Neural cell (in vitro differentiated cells): ENCODE results near the gene ZNF697. TPM values are rescaled to one million over a fixed set of nuclear protein-coding genes. Genes with fewer than 3 reads are reported as not detected.

Experiments used
- H2AFZ ChIP-seq: fragments of 200-600, 300-800 bp; sonication (generic), shearing (Covaris generic); 2 replicates; pipeline ENCODE4 v1.6.0; 2014; ENCODE audit warnings: low read depth, mild to moderate bottlenecking, antibody characterized with exemption, low read length, moderate library complexity
- H3F3A ChIP-seq: fragments of 200-600 bp; shearing (Covaris generic); 2 replicates; pipeline ENCODE4 v1.6.1; 2016; ENCODE audit warnings: mild to moderate bottlenecking, moderate library complexity, mixed read lengths, antibody characterized with exemption, low read length; ENCODE audit not compliant: insufficient read depth, poor library complexity, severe bottlenecking
- H3K27ac ChIP-seq: fragments of 200-600, 300-800 bp; sonication (generic), shearing (Covaris generic); 2 replicates; pipeline ENCODE4 v1.5.1; 2014; ENCODE audit warnings: mild to moderate bottlenecking, low read length, moderate library complexity
- H3K27me3 ChIP-seq: fragments of 300-800, 200-600 bp; sonication (generic), shearing (Covaris generic); 2 replicates; pipeline ENCODE4 v1.6.0; 2014; ENCODE audit warnings: mild to moderate bottlenecking, low read depth, low read length, moderate library complexity; ENCODE audit not compliant: insufficient read depth
- H3K36me3 ChIP-seq: fragments of 300-800, 200-600 bp; sonication (generic), shearing (Covaris generic); 2 replicates; pipeline ENCODE4 v1.5.1; 2014; ENCODE audit warnings: mild to moderate bottlenecking, antibody characterized with exemption, low read length, moderate library complexity; ENCODE audit not compliant: insufficient read depth
- H3K4me2 ChIP-seq: fragments of 300-800, 200-600 bp; sonication (generic), shearing (Covaris generic); 2 replicates; pipeline ENCODE4 v1.6.0; 2014; ENCODE audit warnings: mild to moderate bottlenecking, low read length
- H3K4me3 ChIP-seq: fragments of 300-800, 200-600 bp; sonication (generic), shearing (Covaris generic); 2 replicates; pipeline ENCODE4 v1.5.1; 2014; ENCODE audit warnings: mild to moderate bottlenecking, low read length, moderate library complexity
- H3K79me2 ChIP-seq: fragments of 200-600 bp; shearing (Covaris generic); replicated peaks from 2 replicates; pipeline ENCODE4 v1.6.0; 2014; ENCODE audit warnings: mild to moderate bottlenecking, low read length, moderate library complexity; ENCODE audit not compliant: insufficient read depth
- H3K9ac ChIP-seq: fragments of 300-800, 200-600 bp; sonication (generic), shearing (Covaris generic); 2 replicates; pipeline ENCODE4 v1.6.1; 2016; ENCODE audit warnings: mild to moderate bottlenecking, low read length, mixed read lengths
- H3K9me2 ChIP-seq: fragments of 200-600 bp; shearing (Covaris generic); 2 replicates; pipeline ENCODE4 v1.6.1; 2016; ENCODE audit warnings: mild to moderate bottlenecking, low read length, mixed read lengths; ENCODE audit not compliant: insufficient read depth
- H3K9me3 ChIP-seq: fragments of 200-600, 300-800 bp; sonication (generic), shearing (Covaris generic); 2 replicates; pipeline ENCODE4 v1.6.1; 2016; ENCODE audit warnings: mild to moderate bottlenecking, mixed run types, low read length, moderate library complexity, mixed read lengths
- H4K20me1 ChIP-seq: fragments of 200-600 bp; shearing (Covaris generic); 2 replicates; pipeline ENCODE4 v1.6.1; 2016; ENCODE audit warnings: mild to moderate bottlenecking, mixed run types; ENCODE audit not compliant: insufficient read depth
- EP300 ChIP-seq: fragments of 450-650 bp; conservative IDR thresholded peaks from 2 replicates; pipeline ENCODE4 v1.6.1; 2014; ENCODE audit warnings: antibody characterized with exemption, mild to moderate bottlenecking, moderate library complexity; ENCODE audit not compliant: poor library complexity, severe bottlenecking
- EZH2 ChIP-seq: fragments of 200-600, 300-800 bp; shearing (Covaris generic), sonication (generic); IDR thresholded peaks from 2 replicates; pipeline ENCODE4 v1.6.1; 2014; ENCODE audit warnings: antibody characterized with exemption, low read length, borderline replicate concordance, mild to moderate bottlenecking; ENCODE audit not compliant: insufficient read depth, poor library complexity, severe bottlenecking
- MXI1 ChIP-seq: fragments of 450-650 bp; conservative IDR thresholded peaks from 2 replicates; pipeline ENCODE4 v1.6.1; 2014; ENCODE audit warnings: antibody characterized with exemption, mild to moderate bottlenecking; ENCODE audit not compliant: poor library complexity, severe bottlenecking
- POLR2AphosphoS5 ChIP-seq: IDR thresholded peaks from 2 replicates; pipeline ENCODE4 v1.6.1; 2012
- RAD21 ChIP-seq: fragments of 450-650 bp; conservative IDR thresholded peaks from 2 replicates; pipeline ENCODE4 v1.6.1; 2014; ENCODE audit warnings: antibody characterized with exemption, mild to moderate bottlenecking, moderate library complexity
- SMC3 ChIP-seq: fragments of 450-650 bp; conservative IDR thresholded peaks from 2 replicates; pipeline ENCODE4 v1.6.1; 2014; ENCODE audit warnings: antibody characterized with exemption, mild to moderate bottlenecking, moderate library complexity; ENCODE audit not compliant: poor library complexity
- TAF1 ChIP-seq: IDR thresholded peaks from 2 replicates; pipeline ENCODE4 v1.6.1; 2012; ENCODE audit warnings: low read depth
- polyA plus RNA-seq: library from polyadenylated mRNA; depleted of rRNA; stranded (reverse); fragments of >200 nt; gene quantifications from 2 replicates; pipeline ENCODE4 v1.2.3, GENCODE V29; 2014
- TF ChIP-seq, protein P1 (sequence below): fragments of 450-650 bp; IDR thresholded peaks from 2 replicates; pipeline ENCODE4 v1.5.1; 2014; ENCODE audit warnings: antibody characterized with exemption, mild to moderate bottlenecking, moderate library complexity; ENCODE audit not compliant: poor library complexity, severe bottlenecking
- TF ChIP-seq, protein P2 (sequence below): IDR thresholded peaks from 2 replicates; pipeline ENCODE4 v1.6.1; 2012; ENCODE audit warnings: borderline replicate concordance

The ZNF697 gene
- polyA plus RNA-seq, 1 donor from 2014 or later: 61.8 TPM

DNA sequence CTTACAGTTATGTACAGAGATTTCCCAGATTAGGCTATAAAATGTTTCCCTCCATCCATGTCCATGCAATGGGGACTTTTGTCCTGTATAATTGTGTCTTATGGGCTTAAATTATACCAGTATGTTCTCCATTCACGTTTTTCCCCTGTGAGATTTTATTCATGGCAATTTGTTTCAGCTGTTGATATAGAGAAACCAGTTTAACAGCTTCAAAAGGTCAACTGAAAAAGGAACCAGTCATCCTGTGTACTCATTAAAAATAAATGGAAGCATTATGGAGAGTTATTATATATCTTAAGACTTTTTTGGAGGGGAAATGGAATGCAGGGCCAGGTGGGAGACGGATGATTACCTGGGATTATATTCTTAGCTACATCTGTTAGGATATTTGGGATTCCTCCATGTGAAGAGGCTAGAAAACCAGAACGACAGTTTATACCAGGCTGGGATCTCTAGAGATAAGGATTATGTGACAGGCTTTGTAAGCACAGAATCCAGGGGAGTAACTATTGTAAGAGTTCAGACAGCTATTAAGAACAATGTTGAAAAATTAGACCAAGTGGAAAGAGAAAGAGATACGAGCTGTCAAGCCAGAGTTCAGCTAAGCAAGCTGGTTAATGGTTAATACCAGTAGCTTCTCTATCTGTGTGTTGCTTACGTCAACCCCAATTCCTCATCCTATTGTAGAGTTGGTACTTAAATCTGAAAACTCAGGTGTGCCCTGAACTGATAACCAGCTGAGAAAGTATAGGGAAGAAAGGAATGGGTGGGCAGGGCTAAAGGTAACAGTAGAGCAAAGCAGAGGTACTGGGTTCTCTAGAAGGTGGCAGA, 12.4 kb upstream of the ZNF697 start:
- Histone ChIP-seq H3K9ac (no peak overlapping the region), H3K79me2 (no peaks in the 10 kb centered on the region), H3K36me3 (no peaks in the 10 kb centered on the region), H3F3A (no peaks in the 10 kb centered on the region), H2AFZ (no peak overlapping the region), H3K4me3 (no peak overlapping the region), H3K4me2 (no peak overlapping the region), H3K27me3 (no peaks in the 10 kb centered on the region), H4K20me1 (no peaks in the 10 kb centered on the region), H3K9me3 (no peaks in the 10 kb centered on the region), H3K27ac (no peak overlapping the region), H3K9me2 (no peaks in the 10 kb centered on the region)
- TF ChIP-seq POLR2AphosphoS5 (no peak), EP300 (no peak), EZH2 (no peak), SMC3 (no peak), MXI1 (no peak), TAF1 (no peak), RAD21 (no peak)
- TF ChIP-seq, protein P1, sequence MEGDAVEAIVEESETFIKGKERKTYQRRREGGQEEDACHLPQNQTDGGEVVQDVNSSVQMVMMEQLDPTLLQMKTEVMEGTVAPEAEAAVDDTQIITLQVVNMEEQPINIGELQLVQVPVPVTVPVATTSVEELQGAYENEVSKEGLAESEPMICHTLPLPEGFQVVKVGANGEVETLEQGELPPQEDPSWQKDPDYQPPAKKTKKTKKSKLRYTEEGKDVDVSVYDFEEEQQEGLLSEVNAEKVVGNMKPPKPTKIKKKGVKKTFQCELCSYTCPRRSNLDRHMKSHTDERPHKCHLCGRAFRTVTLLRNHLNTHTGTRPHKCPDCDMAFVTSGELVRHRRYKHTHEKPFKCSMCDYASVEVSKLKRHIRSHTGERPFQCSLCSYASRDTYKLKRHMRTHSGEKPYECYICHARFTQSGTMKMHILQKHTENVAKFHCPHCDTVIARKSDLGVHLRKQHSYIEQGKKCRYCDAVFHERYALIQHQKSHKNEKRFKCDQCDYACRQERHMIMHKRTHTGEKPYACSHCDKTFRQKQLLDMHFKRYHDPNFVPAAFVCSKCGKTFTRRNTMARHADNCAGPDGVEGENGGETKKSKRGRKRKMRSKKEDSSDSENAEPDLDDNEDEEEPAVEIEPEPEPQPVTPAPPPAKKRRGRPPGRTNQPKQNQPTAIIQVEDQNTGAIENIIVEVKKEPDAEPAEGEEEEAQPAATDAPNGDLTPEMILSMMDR: no peak
- TF ChIP-seq, protein P2, sequence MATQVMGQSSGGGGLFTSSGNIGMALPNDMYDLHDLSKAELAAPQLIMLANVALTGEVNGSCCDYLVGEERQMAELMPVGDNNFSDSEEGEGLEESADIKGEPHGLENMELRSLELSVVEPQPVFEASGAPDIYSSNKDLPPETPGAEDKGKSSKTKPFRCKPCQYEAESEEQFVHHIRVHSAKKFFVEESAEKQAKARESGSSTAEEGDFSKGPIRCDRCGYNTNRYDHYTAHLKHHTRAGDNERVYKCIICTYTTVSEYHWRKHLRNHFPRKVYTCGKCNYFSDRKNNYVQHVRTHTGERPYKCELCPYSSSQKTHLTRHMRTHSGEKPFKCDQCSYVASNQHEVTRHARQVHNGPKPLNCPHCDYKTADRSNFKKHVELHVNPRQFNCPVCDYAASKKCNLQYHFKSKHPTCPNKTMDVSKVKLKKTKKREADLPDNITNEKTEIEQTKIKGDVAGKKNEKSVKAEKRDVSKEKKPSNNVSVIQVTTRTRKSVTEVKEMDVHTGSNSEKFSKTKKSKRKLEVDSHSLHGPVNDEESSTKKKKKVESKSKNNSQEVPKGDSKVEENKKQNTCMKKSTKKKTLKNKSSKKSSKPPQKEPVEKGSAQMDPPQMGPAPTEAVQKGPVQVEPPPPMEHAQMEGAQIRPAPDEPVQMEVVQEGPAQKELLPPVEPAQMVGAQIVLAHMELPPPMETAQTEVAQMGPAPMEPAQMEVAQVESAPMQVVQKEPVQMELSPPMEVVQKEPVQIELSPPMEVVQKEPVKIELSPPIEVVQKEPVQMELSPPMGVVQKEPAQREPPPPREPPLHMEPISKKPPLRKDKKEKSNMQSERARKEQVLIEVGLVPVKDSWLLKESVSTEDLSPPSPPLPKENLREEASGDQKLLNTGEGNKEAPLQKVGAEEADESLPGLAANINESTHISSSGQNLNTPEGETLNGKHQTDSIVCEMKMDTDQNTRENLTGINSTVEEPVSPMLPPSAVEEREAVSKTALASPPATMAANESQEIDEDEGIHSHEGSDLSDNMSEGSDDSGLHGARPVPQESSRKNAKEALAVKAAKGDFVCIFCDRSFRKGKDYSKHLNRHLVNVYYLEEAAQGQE: no peak

DNA sequence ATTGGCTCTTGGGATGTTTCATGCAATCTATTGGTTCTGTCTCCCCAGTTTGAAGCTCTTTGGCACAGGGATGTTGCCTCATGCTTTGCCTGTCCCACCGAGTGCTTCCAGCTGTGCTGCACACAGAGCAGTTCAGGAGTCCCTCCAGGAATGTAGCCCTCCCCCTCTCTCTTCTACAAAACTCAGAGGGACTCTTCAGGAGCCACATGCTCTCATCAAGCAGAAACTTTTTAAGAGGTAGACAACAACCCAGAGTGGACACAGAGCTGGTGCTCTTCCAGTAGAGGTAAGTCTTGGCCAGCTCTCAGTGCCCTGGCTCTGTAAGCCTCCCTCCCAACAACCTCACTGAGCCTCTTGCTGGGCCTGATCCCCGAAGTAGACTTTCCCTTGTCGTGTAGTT, 11.6 kb upstream of the ZNF697 start:
- H3K9ac ChIP-seq: no peak overlapping the region
- TF ChIP-seq POLR2AphosphoS5: no peak
- TF ChIP-seq SMC3: no peak
- no peak for TF ChIP-seq EZH2
- TF ChIP-seq RAD21: no peak
- TF ChIP-seq, protein P1: no peak
- TF ChIP-seq EP300: no peak
- TF ChIP-seq MXI1: no peak
- no peak for TF ChIP-seq TAF1
- TF ChIP-seq, protein P2: no peak
- H3K4me2 ChIP-seq: no peak overlapping the region
- no peaks in the 10 kb centered on the region for H3K79me2 ChIP-seq
- H3K4me3 ChIP-seq: no peak overlapping the region
- H3K36me3 ChIP-seq: no peaks in the 10 kb centered on the region
- no peaks in the 10 kb centered on the region for H3K27me3 ChIP-seq
- H3K27ac ChIP-seq: no peak overlapping the region
- no peaks in the 10 kb centered on the region for H4K20me1 ChIP-seq
- H3K9me2 ChIP-seq: no peaks in the 10 kb centered on the region
- H2AFZ ChIP-seq: no peak overlapping the region
- H3F3A ChIP-seq: no peaks in the 10 kb centered on the region
- H3K9me3 ChIP-seq: no peaks in the 10 kb centered on the region
